Neutrophil (primary cell): ENCODE measurements around the gene OR51L1.
"Not testable (repeated sequence)": the region's sequence is repeated elsewhere in the genome, so short reads cannot be mapped to it uniquely, and the experiment has no call there.

Source experiments
- H3K27ac ChIP-seq: fragments of 200-600 bp; sonication (generic); 2 replicates; pipeline ENCODE4 v1.5.1; 2016; ENCODE audit warnings: mild to moderate bottlenecking, moderate library complexity
- H3K27me3 ChIP-seq: fragments of 200-600 bp; sonication (generic); 2 replicates; pipeline ENCODE4 v1.6.0; 2016; ENCODE audit warnings: mild to moderate bottlenecking
- H3K36me3 ChIP-seq: fragments of 200-600 bp; sonication (generic); 2 replicates; pipeline ENCODE4 v1.5.1; 2017
- H3K4me1 ChIP-seq, 2 experiments: fragments of 200-600 bp in 1 of 2; sonication (generic) in 1 of 2; 1 replicate in 1 of 2; 2 replicates in 1 of 2; pipeline versions ENCODE4 v1.5.1 to v1.6.1; 2013 to 2016; ENCODE audit warnings: low read depth in 1 of 2, low read length in 1 of 2, mild to moderate bottlenecking in 1 of 2, moderate library complexity in 1 of 2; ENCODE audit not compliant: control insufficient read depth in 1 of 2, insufficient read depth in 1 of 2
- H3K4me3 ChIP-seq, 2 experiments: fragments of 200-600 bp in 1 of 2; sonication (generic) in 1 of 2; 1 replicate in 1 of 2; 2 replicates in 1 of 2; pipeline ENCODE4 v1.5.1; 2013 to 2016; ENCODE audit warnings: low read depth in 1 of 2, low read length in 1 of 2, mild to moderate bottlenecking in 1 of 2, moderate library complexity in 1 of 2
- H3K9me3 ChIP-seq: fragments of 200-600 bp; sonication (generic); 2 replicates; pipeline ENCODE4 v1.5.1; 2016
- CTCF ChIP-seq: fragments of 200-600 bp; sonication (generic); IDR thresholded peaks from 2 replicates; pipeline ENCODE4 v1.5.1; 2016; ENCODE audit warnings: antibody characterized with exemption

OR51L1 gene

GRCh38 chr11:4994551-4994950 lies at the start of gene OR51L1:
OR51L1 (plus strand) TSS chr11:4994851; CDS start chr11:4998983, 4,132 bp downstream.
- Histone ChIP-seq H3K36me3 (no peaks in the 10 kb centered on the region), H3K4me1 (no peaks in the 10 kb centered on the region), H3K27me3 (no peaks in the 10 kb centered on the region), H3K4me3 (no peak within 1 kb of the TSS), H3K27ac (no peak within 1 kb of the TSS), H3K9me3 (no peaks in the 10 kb centered on the region)
- TF ChIP-seq CTCF: no peak

- Histone ChIP-seq H3K4me1 (no peaks in the 10 kb centered on the region), H3K36me3 (no peaks in the 10 kb centered on the region), H3K4me3 (no peak within 1 kb of the TSS), H3K9me3 (no peaks in the 10 kb centered on the region), H3K27ac (no peak within 1 kb of the TSS), H3K27me3 (no peaks in the 10 kb centered on the region)
- no peak for TF ChIP-seq CTCF
Measured at GRCh38 chr11:4947505-4947904, 47.1 kb upstream of the OR51L1 start, which contains the start of gene OR51A4. OR51A4 (minus strand) TSS chr11:4947605; CDS start chr11:4947100, 505 bp downstream.

GRCh38 chr11:4955613-4956012 lies 39.0 kb upstream of the OR51L1 start, which contains the start of gene OR51A2:
OR51A2 (minus strand) TSS chr11:4955713; CDS start chr11:4955713, 0 bp downstream.
- H3K9me3 ChIP-seq, H3K27me3 ChIP-seq, H3K27ac ChIP-seq, H3K4me3 ChIP-seq, H3K4me1 ChIP-seq, H3K36me3 ChIP-seq: not testable (repeated sequence)

- Histone ChIP-seq H3K27ac (no peak overlapping the region), H3K4me1 (no peaks in the 10 kb centered on the region), H3K36me3 (no peaks in the 10 kb centered on the region), H3K9me3 (no peaks in the 10 kb centered on the region), H3K4me3 (no peak overlapping the region), H3K27me3 (no peaks in the 10 kb centered on the region)
- TF ChIP-seq CTCF: no peak
Measured at GRCh38 chr11:4957396-4957795, 37.3 kb upstream of the OR51L1 start.

- no peak overlapping the region for H3K27ac ChIP-seq
- TF ChIP-seq CTCF: no peak
- no peaks in the 10 kb centered on the region for H3K36me3 ChIP-seq
- no peaks in the 10 kb centered on the region for H3K4me1 ChIP-seq
- H3K4me3 ChIP-seq: no peak overlapping the region
- no peaks in the 10 kb centered on the region for H3K9me3 ChIP-seq
- H3K27me3 ChIP-seq: no peaks in the 10 kb centered on the region
Measured at GRCh38 chr11:4960877-4961276, 33.8 kb upstream of the OR51L1 start.

GRCh38 chr11:4962816-4963215 lies 31.8 kb upstream of the OR51L1 start:
- Histone ChIP-seq H3K4me1 (no peaks in the 10 kb centered on the region), H3K36me3 (no peaks in the 10 kb centered on the region), H3K9me3 (no peaks in the 10 kb centered on the region), H3K27me3 (no peaks in the 10 kb centered on the region), H3K27ac (no peak overlapping the region), H3K4me3 (no peak overlapping the region)
- TF ChIP-seq CTCF: no peak
